Measurements from ENCODE around the gene PIF1.

- TF ChIP-seq CTCF (IDR thresholded peaks at IDR 0.05; ENCODE audit: insufficient read depth, low read depth, low read length) (no peak), EZH2 (IDR thresholded peaks at IDR 0.05; ENCODE audit: insufficient read depth, low read length) (no peak)
Measured at GRCh38 chr15:64870353-64870752, 44.9 kb upstream of the PIF1 start.

Measured in astrocyte (in vitro differentiated cells and primary cell).